Astrocyte (in vitro differentiated cells and primary cell): Measurements from ENCODE around the gene MLPH. TPM values are rescaled to one million over a fixed set of nuclear protein-coding genes. Genes with fewer than 3 reads are reported as not detected.
A peak's percentile ranks its signal among the peaks of the same experiment; 100 is the strongest.

Experiments
- DNase-seq: peaks from one replicate; pipeline ENCODE4 v3.0.0-alpha.2; 2010; ENCODE audit warnings: low read depth
- FAIRE-seq: peaks from 2 replicates; lab custom pipeline; 2011; peaks lifted over from hg19 to GRCh38; lab: Jason Lieb, UNC
- H2AFZ ChIP-seq: 2 replicates; pipeline ENCODE4 v1.6.0; 2012; ENCODE audit warnings: low read depth, low read length, inconsistent platforms
- H3K27ac ChIP-seq: 2 replicates; pipeline ENCODE4 v1.5.1; 2011; ENCODE audit warnings: low read depth, low read length, inconsistent platforms
- H3K27me3 ChIP-seq: 2 replicates; pipeline ENCODE4 v1.6.0; 2011; ENCODE audit warnings: low read length, inconsistent platforms; ENCODE audit not compliant: insufficient read depth
- H3K36me3 ChIP-seq: 2 replicates; pipeline ENCODE4 v1.5.1; 2011; ENCODE audit warnings: low read length, inconsistent platforms; ENCODE audit not compliant: insufficient read depth
- H3K4me1 ChIP-seq: 2 replicates; pipeline ENCODE4 v1.5.1; 2011; ENCODE audit warnings: low read length, inconsistent platforms; ENCODE audit not compliant: insufficient read depth
- H3K4me2 ChIP-seq: 2 replicates; pipeline ENCODE4 v1.6.0; 2012; ENCODE audit warnings: low read length, inconsistent platforms
- H3K4me3 ChIP-seq: 2 replicates; pipeline ENCODE4 v1.5.1; 2011; ENCODE audit warnings: low read depth, mild to moderate bottlenecking, low read length, inconsistent platforms; ENCODE audit not compliant: insufficient read depth
- H3K79me2 ChIP-seq: 2 replicates; pipeline ENCODE4 v1.6.0; 2012; ENCODE audit warnings: mild to moderate bottlenecking, low read length, inconsistent platforms; ENCODE audit not compliant: insufficient read depth
- H3K9ac ChIP-seq: 2 replicates; pipeline ENCODE4 v1.6.0; 2012; ENCODE audit warnings: mild to moderate bottlenecking, low read length, inconsistent platforms
- H3K9me3 ChIP-seq: 2 replicates; pipeline ENCODE4 v1.5.1; 2012; ENCODE audit warnings: low read depth, mild to moderate bottlenecking, low read length, inconsistent platforms; ENCODE audit not compliant: insufficient read depth
- H4K20me1 ChIP-seq: 2 replicates; pipeline ENCODE4 v1.6.0; 2012; ENCODE audit warnings: low read length, inconsistent platforms; ENCODE audit not compliant: insufficient read depth
- H3K27ac Mint-ChIP-seq: one replicate; pipeline ENCODE4 v1.8.0; 2021; ENCODE audit warnings: mild to moderate bottlenecking, mixed read lengths; ENCODE audit not compliant: unreplicated experiment
- H3K27me3 Mint-ChIP-seq: one replicate; pipeline ENCODE4 v1.8.0; 2021; ENCODE audit warnings: low read depth, mixed read lengths; ENCODE audit not compliant: unreplicated experiment
- H3K36me3 Mint-ChIP-seq: one replicate; pipeline ENCODE4 v1.8.0; 2021; ENCODE audit warnings: low read depth, mixed read lengths; ENCODE audit not compliant: unreplicated experiment
- H3K4me1 Mint-ChIP-seq: one replicate; pipeline ENCODE4 v1.8.0; 2021; ENCODE audit warnings: low read depth, mixed read lengths; ENCODE audit not compliant: unreplicated experiment
- H3K4me3 Mint-ChIP-seq: one replicate; pipeline ENCODE4 v1.8.0; 2021; ENCODE audit warnings: mild to moderate bottlenecking, moderate library complexity, mixed read lengths; ENCODE audit not compliant: unreplicated experiment
- H3K9me3 Mint-ChIP-seq: one replicate; pipeline ENCODE4 v1.8.0; 2021; ENCODE audit warnings: mild to moderate bottlenecking, mixed read lengths; ENCODE audit not compliant: unreplicated experiment
- CTCF ChIP-seq: IDR thresholded peaks from 2 replicates; pipeline ENCODE4 v1.5.1; 2011; ENCODE audit warnings: low read depth, mild to moderate bottlenecking, inconsistent platforms, low read length, moderate library complexity; ENCODE audit not compliant: insufficient read depth
- EZH2 ChIP-seq: IDR thresholded peaks from 2 replicates; pipeline ENCODE4 v1.6.1; 2012; ENCODE audit warnings: mild to moderate bottlenecking, low read length, inconsistent platforms; ENCODE audit not compliant: insufficient read depth
- total RNA-seq: library from RNA; stranded (reverse); gene quantifications from 2 replicates; pipeline ENCODE4 v1.2.1, GENCODE V29; 2021

MLPH gene
- total RNA-seq, 1 donor from 2014 or later = 14.2 TPM

GRCh38 chr2:237570776-237571335, 83.8 kb downstream of the MLPH start:
- Histone ChIP-seq H3K9ac (no peak overlapping the region), H3K4me1 (peaks cover 5% of the 10 kb centered on the region), H3K4me3 (no peak overlapping the region), H3K4me2 (no peak overlapping the region), H3K9me3 (peaks cover 4% of the 10 kb centered on the region), H2AFZ (no peak overlapping the region), H3K36me3 (no peaks in the 10 kb centered on the region), H3K27ac (no peak overlapping the region), H4K20me1 (no peaks in the 10 kb centered on the region), H3K79me2 (no peaks in the 10 kb centered on the region), H3K27me3 (no peaks in the 10 kb centered on the region)
- peaks cover 26% of the 10 kb centered on the region for H3K27me3 Mint-ChIP-seq
- peaks cover 3% of the 10 kb centered on the region for H3K36me3 Mint-ChIP-seq
- H3K4me1 Mint-ChIP-seq = peaks cover 4% of the 10 kb centered on the region
- peak overlapping the region; percentile 7 for H3K27ac Mint-ChIP-seq
- no peak for FAIRE-seq
- H3K9me3 Mint-ChIP-seq = peaks cover 4% of the 10 kb centered on the region
- TF ChIP-seq CTCF (no peak), EZH2 (no peak)
- H3K4me3 Mint-ChIP-seq = no peak overlapping the region
- no peak for DNase-seq

GRCh38 chr2:237571551-237571950, 84.5 kb downstream of the MLPH start:
- Histone ChIP-seq H4K20me1 (no peaks in the 10 kb centered on the region), H3K4me3 (no peak overlapping the region), H3K9me3 (no peaks in the 10 kb centered on the region), H3K79me2 (no peaks in the 10 kb centered on the region), H3K4me2 (peak overlapping the region; percentile 55), H3K36me3 (no peaks in the 10 kb centered on the region), H3K9ac (no peak overlapping the region), H3K4me1 (peaks cover 5% of the 10 kb centered on the region), H3K27me3 (no peaks in the 10 kb centered on the region), H3K27ac (no peak overlapping the region), H2AFZ (no peak overlapping the region)
- Mint-ChIP-seq H3K4me1 (peaks cover 4% of the 10 kb centered on the region), H3K27ac (no peak overlapping the region), H3K4me3 (no peak overlapping the region), H3K9me3 (peaks cover 4% of the 10 kb centered on the region), H3K36me3 (peaks cover 3% of the 10 kb centered on the region), H3K27me3 (peaks cover 29% of the 10 kb centered on the region)
- DNase-seq (no peak), FAIRE-seq (no peak)
- no peak for TF ChIP-seq EZH2
- no peak for TF ChIP-seq CTCF

DNA sequence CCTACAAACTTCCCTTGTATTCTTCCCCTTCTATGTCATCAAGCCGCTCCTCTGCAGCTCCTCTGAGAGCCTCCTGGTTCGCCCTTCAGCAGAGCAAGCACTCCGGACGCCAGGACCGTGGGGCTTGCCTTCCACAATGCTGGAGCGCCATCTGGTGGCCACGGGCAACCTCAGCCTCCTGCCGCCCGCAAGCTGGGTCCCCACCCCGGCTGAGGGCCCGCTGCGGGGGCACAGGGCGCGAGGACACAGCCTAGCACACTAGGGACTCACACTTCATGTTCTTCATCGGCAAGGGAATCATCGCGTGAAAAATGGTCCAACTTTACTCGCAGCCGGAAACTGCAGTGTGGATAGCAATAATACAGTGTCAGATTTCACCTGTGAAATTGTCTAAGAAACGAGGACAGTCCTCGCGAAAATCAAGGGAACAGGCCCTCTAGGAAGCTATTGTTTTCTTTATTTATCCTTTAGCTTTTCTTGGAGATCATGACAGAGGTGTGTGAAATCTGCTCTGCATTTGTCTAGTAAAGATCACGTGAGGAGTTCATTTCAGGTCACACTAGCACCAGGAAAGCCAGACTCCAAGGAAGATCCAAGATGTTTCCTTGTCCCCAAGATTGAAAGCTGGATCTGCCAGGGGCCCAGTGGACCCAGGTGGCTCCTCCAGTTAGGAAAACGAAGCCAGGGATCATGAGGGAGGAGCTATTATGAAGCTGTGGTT, 85.1 kb downstream of the MLPH start:
- H2AFZ ChIP-seq = peak overlapping the region; percentile 63
- DNase-seq = peak; percentile 71
- no peak overlapping the region for H3K4me3 ChIP-seq
- H3K27ac ChIP-seq = no peak overlapping the region
- H3K36me3 ChIP-seq = no peaks in the 10 kb centered on the region
- Mint-ChIP-seq H3K9me3 (peaks cover 4% of the 10 kb centered on the region), H3K27ac (peak overlapping the region; percentile 14), H3K4me3 (no peak overlapping the region), H3K36me3 (peaks cover 3% of the 10 kb centered on the region), H3K4me1 (peaks cover 4% of the 10 kb centered on the region), H3K27me3 (peaks cover 30% of the 10 kb centered on the region)
- FAIRE-seq = no peak
- peak overlapping the region; percentile 16 for H3K9ac ChIP-seq
- H3K4me2 ChIP-seq = peak overlapping the region; percentile 55
- H3K79me2 ChIP-seq = no peaks in the 10 kb centered on the region
- peaks cover 5% of the 10 kb centered on the region for H3K4me1 ChIP-seq
- TF ChIP-seq CTCF (peak; percentile 79), EZH2 (no peak)
- no peaks in the 10 kb centered on the region for H3K27me3 ChIP-seq
- H3K9me3 ChIP-seq = no peaks in the 10 kb centered on the region
- H4K20me1 ChIP-seq = no peaks in the 10 kb centered on the region
